Measurements from ENCODE around the gene PLA2G2E. TPM values are rescaled to one million over a fixed set of nuclear protein-coding genes. Genes with fewer than 3 reads are reported as not detected.
A peak's percentile ranks its signal among the peaks of the same experiment; 100 is the strongest.

The PLA2G2E gene
- total RNA-seq, 4 donors from 2014 or later: not detected

GRCh38 chr1:19877821-19878636 lies 45.4 kb downstream of the PLA2G2E start:
- H3K27me3 ChIP-seq: peaks cover 0 to 35% (median 0%) of the 10 kb centered on the region in 4 donors
- intact Hi-C loops (cut with DNase I): no loop called here
- H3K36me3 ChIP-seq: no peaks in the 10 kb centered on the region
- DNase-seq: no peak
- no peak for TF ChIP-seq CTCF (IDR thresholded peaks at IDR 0.05)
- peak in 1 of 4 donors; percentile 32 for TF ChIP-seq POLR2A (IDR thresholded peaks at IDR 0.05)
- WGBS, 2 donors: 38 to 41% methylated on average over 19 of the region's 19 CpGs
- no peaks in the 10 kb centered on the region for H3K9me3 ChIP-seq
- H3K27ac ChIP-seq: peak overlapping the region in 3 of 4 donors; percentile 56 to 75 (median 70)
- H3K4me1 ChIP-seq: peaks cover 3 to 20% (median 9%) of the 10 kb centered on the region in 3 donors
- H3K4me3 ChIP-seq: peak overlapping the region in 2 of 4 donors; percentile 15 to 32

GRCh38 chr1:19877181-19877750 lies 46.2 kb downstream of the PLA2G2E start:
- 74 to 80% methylated on average over 16 of the region's 16 CpGs for whole genome bisulfite sequencing, 2 donors
- intact Hi-C loops (cut with DNase I): no loop called here
- Histone ChIP-seq H3K27ac (peak overlapping the region in 1 of 4 donors; percentile 75), H3K4me1 (peaks cover 0 to 17% (median 6%) of the 10 kb centered on the region in 3 donors), H3K9me3 (no peaks in the 10 kb centered on the region), H3K27me3 (peaks cover 0 to 41% (median 0%) of the 10 kb centered on the region in 4 donors), H3K36me3 (no peaks in the 10 kb centered on the region), H3K4me3 (no peak overlapping the region)
- no peak for TF ChIP-seq POLR2A (IDR thresholded peaks at IDR 0.05)
- no peak for TF ChIP-seq CTCF (IDR thresholded peaks at IDR 0.05)
- no peak for DNase-seq

- DNase-seq: no peak
- TF ChIP-seq CTCF (IDR thresholded peaks at IDR 0.05) (peak in 1 of 6 experiments; percentile 42), POLR2A (IDR thresholded peaks at IDR 0.05) (no peak)
- Histone ChIP-seq H3K36me3 (no peaks in the 10 kb centered on the region), H3K27ac (no peak overlapping the region), H3K27me3 (peaks cover 0 to 74% (median 2%) of the 10 kb centered on the region in 4 donors), H3K4me1 (no peaks in the 10 kb centered on the region), H3K9me3 (no peaks in the 10 kb centered on the region), H3K4me3 (no peak overlapping the region)
- intact Hi-C loops (cut with DNase I): no loop called here
- WGBS, 2 donors: 40 to 43% methylated on average over 7 of the region's 7 CpGs
These were observed 51.2 kb downstream of the PLA2G2E start for GRCh38 chr1:19872190-19872589.

Other genes with a start within 250 kb of the PLA2G2E start
- gene TMCO4, start 123.7 kb downstream of the PLA2G2E start, total RNA-seq: 10 to 100 TPM; 13.0 to 28.8 (median 21.2) TPM
- gene RNF186, start 108.3 kb downstream of the PLA2G2E start, total RNA-seq: not detected
- gene OTUD3, start 41.2 kb downstream of the PLA2G2E start, total RNA-seq: 1 to 10 TPM; 1.9 to 5.0 (median 3.2) TPM
- gene PLA2G2A, start 56.0 kb upstream of the PLA2G2E start, total RNA-seq: 100 to 1,000 TPM in 1 of 4 donors, 10 to 100 TPM in 3; 17.8 to 150 (median 29.7) TPM
- 1 to 10 TPM in 2 of 4 donors, under 1 TPM in 1, not detected in 1; 0.97 to 6.7 (median 2.3) TPM for gene PLA2G5, start 146.6 kb upstream of the PLA2G2E start, total RNA-seq
- under 1 TPM in 1 of 4 donors, not detected in 3; 0.19 TPM for gene PLA2G2D, start 195.9 kb upstream of the PLA2G2E start, total RNA-seq
- gene PLA2G2F, start 215.7 kb upstream of the PLA2G2E start, total RNA-seq: under 1 TPM in 1 of 4 donors, not detected in 3; 0.48 TPM

Data from esophagus squamous epithelium (tissue), 5 donors.